ENCODE data around the gene EPB41. TPM values are rescaled to one million over a fixed set of nuclear protein-coding genes. Genes with fewer than 3 reads are reported as not detected.
"Not testable (repeated sequence)": the region's sequence is repeated elsewhere in the genome, so short reads cannot be mapped to it uniquely, and the experiment has no call there.

Gene EPB41
- total RNA-seq, 3 donors from 2014 or later = 64.3 to 66.3 (median 65.8) TPM

- Mint-ChIP-seq H3K4me3 (no peak overlapping the region), H3K4me1 (ENCODE audit: low read depth) (no peaks in the 10 kb centered on the region), H3K36me3 (ENCODE audit: insufficient read depth) (peaks cover 13% of the 10 kb centered on the region), H3K9me3 (no peaks in the 10 kb centered on the region), H3K27me3 (ENCODE audit: low read depth) (no peaks in the 10 kb centered on the region)
- ATAC-seq (no peak), DNase-seq (no peak)
Observed at GRCh38 chr1:29052100-29052499, 137.7 kb downstream of the EPB41 start.

DNA sequence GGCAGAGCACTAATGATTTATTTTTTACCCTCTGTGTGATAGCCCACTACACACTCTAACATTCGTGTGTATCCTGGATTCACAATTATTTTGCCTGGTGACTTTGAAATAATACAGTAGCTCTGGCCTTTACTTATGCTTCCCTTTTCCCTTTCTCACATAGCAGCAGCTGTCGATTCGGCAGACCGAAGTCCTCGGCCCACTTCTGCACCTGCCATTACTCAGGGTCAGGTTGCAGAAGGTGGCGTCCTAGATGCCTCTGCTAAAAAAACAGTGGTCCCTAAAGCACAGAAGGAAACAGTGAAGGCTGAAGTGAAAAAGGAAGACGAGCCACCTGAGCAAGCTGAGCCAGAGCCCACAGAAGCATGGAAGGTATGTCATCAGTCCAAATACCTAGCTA, 138.6 kb downstream of the EPB41 start:
- H3K4me3 Mint-ChIP-seq = no peak overlapping the region
- H3K9me3 Mint-ChIP-seq = no peaks in the 10 kb centered on the region
- DNase-seq (no peak), ATAC-seq (no peak)
- H3K4me1 Mint-ChIP-seq (ENCODE audit: low read depth) = no peaks in the 10 kb centered on the region
- no peaks in the 10 kb centered on the region for H3K27me3 Mint-ChIP-seq (ENCODE audit: low read depth)
- peaks cover 17% of the 10 kb centered on the region for H3K36me3 Mint-ChIP-seq (ENCODE audit: insufficient read depth)

DNA sequence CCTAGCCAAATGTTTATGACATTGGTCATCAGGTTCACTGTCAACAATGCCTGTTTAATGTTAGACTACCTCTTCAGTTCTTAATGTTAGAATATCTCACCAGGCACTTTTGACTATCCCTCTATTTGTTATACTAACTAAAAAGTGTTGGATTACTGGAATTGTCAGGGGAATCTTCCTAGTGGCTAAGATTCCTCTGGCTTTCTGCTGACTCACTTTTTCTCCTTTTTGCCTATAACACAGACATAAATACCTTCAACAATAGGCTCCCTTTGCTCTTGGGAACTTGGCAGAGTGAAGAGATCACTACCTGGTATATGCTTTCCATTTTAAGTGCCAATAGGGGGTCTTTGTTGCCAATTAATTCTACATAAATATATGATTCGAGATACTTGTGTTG, 140.8 kb downstream of the EPB41 start:
- no peaks in the 10 kb centered on the region for H3K27me3 Mint-ChIP-seq (ENCODE audit: low read depth)
- H3K4me3 Mint-ChIP-seq = no peak overlapping the region
- DNase-seq = no peak
- H3K4me1 Mint-ChIP-seq (ENCODE audit: low read depth) = peaks cover 3% of the 10 kb centered on the region
- ATAC-seq = no peak
- no peaks in the 10 kb centered on the region for H3K9me3 Mint-ChIP-seq
- H3K36me3 Mint-ChIP-seq (ENCODE audit: insufficient read depth) = peaks cover 15% of the 10 kb centered on the region

GRCh38 chr1:29056256-29056655, 141.9 kb downstream of the EPB41 start:
- no peak for DNase-seq
- H3K27me3 Mint-ChIP-seq (ENCODE audit: low read depth) = no peaks in the 10 kb centered on the region
- no peak for ATAC-seq
- no peaks in the 10 kb centered on the region for H3K9me3 Mint-ChIP-seq
- peaks cover 16% of the 10 kb centered on the region for H3K36me3 Mint-ChIP-seq (ENCODE audit: insufficient read depth)
- no peak overlapping the region for H3K4me3 Mint-ChIP-seq
- peaks cover 7% of the 10 kb centered on the region for H3K4me1 Mint-ChIP-seq (ENCODE audit: low read depth)

DNA sequence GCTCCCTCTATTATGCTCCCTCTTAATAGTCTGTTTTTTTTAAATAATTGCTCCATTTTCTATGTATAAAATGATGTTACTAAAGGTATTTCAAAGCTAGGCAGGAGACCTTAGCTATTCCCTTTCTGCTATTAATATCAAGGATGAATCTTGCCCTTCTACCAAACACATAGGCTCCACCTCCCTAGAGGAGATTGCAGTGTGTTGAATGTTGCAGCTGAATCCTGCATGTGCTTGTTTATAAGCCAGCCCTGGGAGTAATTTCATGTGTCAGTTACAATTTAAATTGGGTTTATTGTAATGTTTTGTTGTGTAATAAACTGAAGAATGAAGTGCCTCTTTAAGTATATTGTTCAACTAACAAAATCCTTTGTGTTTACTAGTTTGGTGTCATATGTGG, 143.3 kb downstream of the EPB41 start:
- Mint-ChIP-seq H3K27me3 (ENCODE audit: low read depth) (no peaks in the 10 kb centered on the region), H3K36me3 (ENCODE audit: insufficient read depth) (peaks cover 14% of the 10 kb centered on the region), H3K9me3 (no peaks in the 10 kb centered on the region), H3K4me1 (ENCODE audit: low read depth) (peaks cover 18% of the 10 kb centered on the region), H3K4me3 (no peak overlapping the region)
- ATAC-seq = no peak
- no peak for DNase-seq

- peaks cover 32% of the 10 kb centered on the region for H3K4me1 Mint-ChIP-seq (ENCODE audit: low read depth)
- ATAC-seq (peak; percentile 87 to 89), DNase-seq (no peak)
- peak overlapping the region; percentile 52 for H3K4me3 Mint-ChIP-seq
- no peaks in the 10 kb centered on the region for H3K9me3 Mint-ChIP-seq
- no peaks in the 10 kb centered on the region for H3K27me3 Mint-ChIP-seq (ENCODE audit: low read depth)
- H3K36me3 Mint-ChIP-seq (ENCODE audit: insufficient read depth) = peaks cover 15% of the 10 kb centered on the region
Observed at GRCh38 chr1:29062157-29062942, 148.0 kb downstream of the EPB41 start.

- Mint-ChIP-seq H3K4me1 (ENCODE audit: low read depth) (peaks cover 29% of the 10 kb centered on the region), H3K36me3 (ENCODE audit: insufficient read depth) (peaks cover 19% of the 10 kb centered on the region)
Observed at GRCh38 chr1:29064064-29064463, 149.7 kb downstream of the EPB41 start.

DNA sequence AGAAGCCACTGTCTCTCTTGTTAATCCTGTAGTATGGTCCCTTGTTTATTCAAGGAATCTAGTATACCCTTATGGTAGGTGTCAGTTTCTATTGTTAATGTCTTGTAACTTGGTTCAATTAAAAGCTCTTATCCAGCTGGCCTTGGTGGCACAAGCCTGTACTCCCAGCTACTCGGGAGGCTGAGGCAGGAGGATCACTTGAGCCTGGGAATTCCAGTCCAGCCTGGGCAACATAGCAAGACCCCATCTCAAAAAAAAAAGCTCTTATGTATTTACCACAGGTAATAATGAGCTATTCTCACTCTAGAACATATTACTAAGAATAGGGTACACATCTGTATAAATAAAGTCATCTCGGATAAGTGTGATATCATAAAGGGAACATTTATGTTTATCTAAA, 162.8 kb downstream of the EPB41 start:
- H3K36me3 Mint-ChIP-seq (ENCODE audit: insufficient read depth) = peaks cover 18% of the 10 kb centered on the region
- peaks cover 4% of the 10 kb centered on the region for H3K4me1 Mint-ChIP-seq (ENCODE audit: low read depth)
- no peaks in the 10 kb centered on the region for H3K9me3 Mint-ChIP-seq
- no peak overlapping the region for H3K4me3 Mint-ChIP-seq
- no peaks in the 10 kb centered on the region for H3K27me3 Mint-ChIP-seq (ENCODE audit: low read depth)
- ATAC-seq (no peak), DNase-seq (no peak)

More at GRCh38 chr1:29064064-29064463, 149.7 kb downstream of the EPB41 start:
- ATAC-seq = no peak
- Mint-ChIP-seq H3K27me3 (ENCODE audit: low read depth) (no peaks in the 10 kb centered on the region), H3K9me3 (no peaks in the 10 kb centered on the region), H3K4me3 (no peak overlapping the region)
- no peak for DNase-seq

DNA sequence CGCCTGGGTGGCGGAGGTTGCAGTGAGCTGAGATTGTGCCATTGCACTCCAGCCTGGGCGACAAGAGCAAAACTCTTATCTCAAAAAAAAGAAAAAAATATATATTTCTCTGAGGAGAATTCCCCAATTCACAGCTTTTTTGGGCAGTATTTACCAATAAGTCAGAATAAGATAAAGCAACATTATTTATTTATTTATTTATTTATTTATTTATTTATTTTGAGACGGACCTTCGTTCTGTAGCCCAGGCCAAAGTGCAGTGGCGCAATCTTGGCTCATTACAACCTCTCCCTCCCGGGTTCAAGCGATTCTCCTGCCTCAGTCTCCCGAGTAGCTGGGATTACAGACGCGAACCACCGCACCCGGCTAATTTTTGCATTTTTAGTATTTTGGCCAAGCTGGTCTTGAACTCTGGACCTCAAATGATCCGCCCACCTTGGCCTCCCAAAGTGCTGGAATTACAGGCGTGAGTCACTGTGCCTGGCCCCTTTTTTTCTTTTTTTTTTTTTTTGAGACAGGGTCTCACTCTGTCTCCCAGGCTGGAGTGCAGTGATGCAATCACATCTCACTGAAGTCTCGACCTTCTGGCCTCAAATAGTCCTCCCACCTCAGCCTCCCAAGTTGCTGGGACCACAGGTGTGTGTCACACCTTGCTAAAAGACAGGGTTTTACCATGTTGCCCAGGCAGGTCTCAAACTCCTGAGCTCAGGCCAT, 165.7 kb downstream of the EPB41 start:
- not testable (repeated sequence) for H3K27me3 Mint-ChIP-seq (ENCODE audit: low read depth); H3K4me3 Mint-ChIP-seq; H3K4me1 Mint-ChIP-seq (ENCODE audit: low read depth); DNase-seq; H3K9me3 Mint-ChIP-seq; ATAC-seq
- H3K36me3 Mint-ChIP-seq (ENCODE audit: insufficient read depth) = peaks cover 20% of the 10 kb centered on the region

DNA sequence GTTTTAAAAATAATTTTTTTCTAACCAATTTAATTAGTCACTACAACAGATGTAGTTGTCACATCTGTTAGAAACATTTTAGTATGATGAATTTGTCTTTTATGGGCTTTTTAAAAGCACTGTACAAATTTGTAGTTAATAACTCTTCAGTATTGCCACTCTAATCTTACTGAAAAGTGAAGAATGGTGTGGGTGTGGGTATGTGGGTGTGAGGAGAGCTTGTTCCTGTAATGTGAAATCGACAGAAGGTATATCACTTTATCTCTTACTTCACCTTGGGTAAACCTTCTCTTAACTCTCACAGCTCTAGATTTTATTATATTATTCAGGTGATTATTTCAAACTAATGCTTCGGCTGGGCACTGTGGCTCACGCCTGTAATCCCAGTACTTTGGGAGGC, 166.8 kb downstream of the EPB41 start:
- no peak for ATAC-seq

DNA sequence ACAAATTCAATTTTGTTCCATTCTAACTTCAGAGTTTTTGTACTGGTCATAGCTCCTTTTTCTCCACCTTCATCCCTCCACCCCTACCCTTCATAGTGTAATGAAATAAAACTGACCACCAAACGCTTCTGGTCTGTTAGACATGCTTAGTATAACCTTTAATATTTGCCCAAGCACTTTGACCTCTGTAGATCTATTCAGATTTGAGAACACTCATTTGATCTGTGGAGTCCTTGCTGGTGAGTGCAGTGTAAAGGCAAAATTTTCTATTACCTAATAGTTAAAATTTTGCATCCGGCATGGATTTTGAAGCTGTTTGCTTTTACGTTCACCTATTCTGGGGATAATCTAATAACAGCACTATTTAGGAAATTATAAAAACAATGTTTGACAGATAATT, 168.2 kb downstream of the EPB41 start:
- Mint-ChIP-seq H3K4me3 (no peak overlapping the region), H3K4me1 (ENCODE audit: low read depth) (peaks cover 8% of the 10 kb centered on the region), H3K36me3 (ENCODE audit: insufficient read depth) (peaks cover 10% of the 10 kb centered on the region), H3K9me3 (no peaks in the 10 kb centered on the region), H3K27me3 (ENCODE audit: low read depth) (no peaks in the 10 kb centered on the region)
- ATAC-seq = no peak
- no peak for DNase-seq

More for the DNA sequence above, 166.8 kb downstream of the EPB41 start:
- no peak for DNase-seq
- H3K36me3 Mint-ChIP-seq (ENCODE audit: insufficient read depth) = peaks cover 13% of the 10 kb centered on the region
- H3K27me3 Mint-ChIP-seq (ENCODE audit: low read depth) = no peaks in the 10 kb centered on the region
- no peak overlapping the region for H3K4me3 Mint-ChIP-seq
- H3K9me3 Mint-ChIP-seq = no peaks in the 10 kb centered on the region
- peaks cover 8% of the 10 kb centered on the region for H3K4me1 Mint-ChIP-seq (ENCODE audit: low read depth)

DNA sequence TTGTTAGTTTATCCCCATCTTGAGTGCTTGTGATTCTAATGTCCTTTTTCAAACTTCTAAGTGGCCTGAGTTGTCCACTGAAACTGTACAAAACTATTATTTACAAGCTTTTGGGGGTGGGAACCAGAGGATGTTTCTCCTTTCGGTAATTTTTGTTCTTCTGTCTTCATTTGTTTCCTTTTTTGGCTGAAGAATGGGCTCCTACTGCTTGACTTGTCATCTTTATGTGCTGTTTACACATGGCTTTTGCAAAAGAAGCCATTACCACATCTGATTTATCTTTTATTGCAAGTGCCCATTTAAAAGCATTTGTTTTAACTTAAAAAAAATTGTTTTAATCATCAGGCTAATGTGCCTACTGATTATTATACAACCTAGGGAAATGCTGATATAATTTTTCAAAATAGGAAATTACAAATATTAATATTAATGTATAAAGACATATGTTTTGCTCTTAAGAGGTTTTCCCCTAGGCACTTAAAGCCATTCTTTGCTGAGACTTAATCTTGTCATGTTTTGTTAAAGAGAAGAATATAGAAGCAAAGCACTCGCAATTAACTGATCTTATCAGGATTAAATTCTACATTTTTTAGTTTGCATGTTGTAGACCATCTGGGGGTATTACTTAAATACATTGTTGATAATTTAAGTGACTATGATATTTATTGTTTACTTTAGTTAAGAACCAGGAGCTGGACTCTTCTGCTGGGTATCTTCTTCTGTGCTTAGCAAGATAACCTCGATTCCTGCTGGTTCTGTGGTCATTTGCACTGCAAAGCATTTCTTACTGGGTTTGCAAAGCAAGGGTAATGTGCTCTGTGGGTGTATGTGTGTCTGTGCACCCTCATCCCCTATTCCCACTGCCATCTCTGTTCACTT, 169.2 kb downstream of the EPB41 start:
- Mint-ChIP-seq H3K4me3 (no peak overlapping the region), H3K36me3 (ENCODE audit: insufficient read depth) (peaks cover 13% of the 10 kb centered on the region)
- no peak for DNase-seq

DNA sequence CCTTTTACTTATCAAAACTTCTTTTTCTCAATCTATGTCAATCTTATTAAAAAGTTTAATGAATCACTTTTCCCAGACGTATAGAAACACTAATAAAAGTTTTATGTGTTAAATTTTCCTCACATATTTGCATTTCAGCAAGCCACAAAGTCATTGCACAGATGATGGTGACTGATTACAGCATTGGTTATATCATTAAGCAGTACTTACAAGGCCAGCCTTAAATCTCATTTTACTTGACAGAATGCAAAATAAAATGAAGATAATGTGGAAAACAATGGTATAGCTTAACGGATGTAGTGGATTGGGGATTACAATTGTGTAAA, 169.8 kb downstream of the EPB41 start:
- Mint-ChIP-seq H3K27me3 (ENCODE audit: low read depth) (no peaks in the 10 kb centered on the region), H3K36me3 (ENCODE audit: insufficient read depth) (peaks cover 11% of the 10 kb centered on the region), H3K4me1 (ENCODE audit: low read depth) (peaks cover 8% of the 10 kb centered on the region), H3K9me3 (no peaks in the 10 kb centered on the region), H3K4me3 (no peak overlapping the region)
- ATAC-seq = no peak
- DNase-seq = no peak

More for the DNA sequence above, 169.2 kb downstream of the EPB41 start:
- Mint-ChIP-seq H3K4me1 (ENCODE audit: low read depth) (peaks cover 8% of the 10 kb centered on the region), H3K9me3 (no peaks in the 10 kb centered on the region), H3K27me3 (ENCODE audit: low read depth) (no peaks in the 10 kb centered on the region)
- no peak for ATAC-seq

GRCh38 chr1:29090937-29091618, 176.7 kb downstream of the EPB41 start:
- ATAC-seq = no peak

More at GRCh38 chr1:29090937-29091618, 176.7 kb downstream of the EPB41 start:
- Mint-ChIP-seq H3K9me3 (peaks cover 4% of the 10 kb centered on the region), H3K27me3 (ENCODE audit: low read depth) (no peaks in the 10 kb centered on the region), H3K36me3 (ENCODE audit: insufficient read depth) (peaks cover 43% of the 10 kb centered on the region), H3K4me1 (ENCODE audit: low read depth) (no peaks in the 10 kb centered on the region), H3K4me3 (no peak overlapping the region)
- no peak for DNase-seq

All from activated T-cell treated with anti-CD3 and anti-CD28 coated beads, Interleukin-2, amount 50 U/mL, for 4 hours (primary cell).